COLO668 (cell line): ENCODE measurements around the gene CAGE1.

Experiments
- DNase-seq: peaks from one replicate; lab custom pipeline; 2025; ENCODE audit not compliant: unreplicated experiment; lab: John Stamatoyannopoulos, UW

CAGE1 gene

DNA sequence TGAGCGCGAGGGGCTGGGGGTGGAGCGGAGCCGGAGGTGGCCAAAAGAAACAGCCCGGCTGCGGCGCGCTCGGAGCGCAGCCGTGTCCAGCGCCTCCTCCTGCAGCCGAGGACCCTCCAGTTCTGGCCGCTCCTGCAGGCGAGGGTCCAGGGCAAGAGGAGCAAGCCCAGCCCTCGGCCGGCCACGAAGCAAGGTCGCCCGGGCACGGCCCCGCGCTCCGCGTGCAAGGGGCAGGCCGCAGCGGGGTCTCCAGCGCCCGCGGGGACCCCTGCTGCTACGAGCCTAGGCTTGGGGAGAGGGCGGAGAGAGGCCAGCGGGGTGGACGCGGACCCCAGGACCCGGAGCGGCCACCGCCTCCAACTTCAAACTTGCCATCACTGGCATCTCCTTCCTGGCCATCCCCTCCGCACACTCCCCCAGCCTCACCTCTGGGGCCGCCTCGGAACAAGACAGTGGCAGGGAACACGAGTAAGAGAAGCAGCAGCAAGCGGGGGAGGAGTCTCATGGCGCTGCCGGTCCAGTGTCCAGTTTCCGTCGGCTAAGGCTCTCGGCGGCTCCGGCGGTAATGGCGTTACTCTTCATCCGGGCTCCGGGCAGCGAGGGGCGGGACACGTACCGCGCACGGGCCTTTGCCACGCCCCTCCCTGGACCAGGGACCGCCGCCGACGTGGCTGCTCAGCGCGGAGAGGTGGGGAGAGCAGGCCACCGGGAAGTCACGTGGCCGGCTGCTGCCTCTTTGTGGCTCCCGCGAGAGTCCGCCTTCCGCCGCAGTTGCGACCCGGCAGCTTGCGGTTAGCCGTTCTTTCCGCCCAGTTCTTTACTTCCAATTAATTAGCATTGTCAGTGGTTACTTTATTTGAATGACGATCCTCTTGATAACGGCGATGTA is 76.7 kb downstream of the CAGE1 start, which contains the start of gene SSR1:
SSR1 (minus strand) TSS at position 584 of the 889 bp plus-strand sequence; CDS start at position 505, 79 bp downstream.
- DNase-seq, result peak; percentile 95

- no peak for DNase-seq
These were observed 77.5 kb downstream of the CAGE1 start for GRCh38 chr6:7311917-7312615.

DNA sequence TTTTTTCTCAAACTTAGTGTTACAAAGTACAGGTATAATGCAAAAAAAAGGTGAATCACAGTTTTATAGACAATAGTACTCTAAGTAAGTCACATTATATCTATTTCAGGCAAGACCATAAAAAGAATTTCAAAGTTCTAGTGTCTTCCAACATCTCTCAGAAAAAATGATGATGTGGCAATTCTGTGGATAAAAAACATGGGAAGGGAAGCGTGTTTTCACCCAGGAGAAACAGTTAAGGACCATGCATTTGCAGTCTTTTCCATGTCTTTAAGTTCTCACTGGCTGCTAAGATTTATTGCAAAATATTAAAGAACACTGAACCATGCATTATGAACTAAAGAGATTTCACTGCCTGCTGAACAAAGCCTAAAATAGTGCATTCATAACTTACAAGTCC is 78.4 kb downstream of the CAGE1 start:
- DNase-seq, result no peak

DNA sequence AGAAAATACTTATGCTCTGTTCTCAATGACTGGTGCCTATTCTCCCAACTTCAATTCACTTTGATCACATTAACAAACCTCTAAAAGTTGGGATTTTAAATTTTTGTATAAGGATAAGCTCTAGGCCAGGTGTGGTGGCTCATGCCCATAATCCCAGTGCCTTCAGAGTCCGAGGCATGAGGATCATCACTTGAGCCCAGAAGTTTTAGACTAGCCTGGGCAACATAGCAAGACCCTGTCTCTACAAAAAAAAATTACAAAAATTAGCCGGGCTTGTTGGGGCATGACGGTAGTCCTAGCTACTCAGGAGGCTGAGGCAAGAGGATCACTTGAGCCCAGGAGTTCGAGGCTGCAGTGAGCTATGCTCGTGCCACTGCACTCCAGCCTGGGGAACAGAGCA is 80.5 kb downstream of the CAGE1 start:
- no peak for DNase-seq

GRCh38 chr6:7307533-7307932 is 82.0 kb downstream of the CAGE1 start:
- no peak for DNase-seq

DNA sequence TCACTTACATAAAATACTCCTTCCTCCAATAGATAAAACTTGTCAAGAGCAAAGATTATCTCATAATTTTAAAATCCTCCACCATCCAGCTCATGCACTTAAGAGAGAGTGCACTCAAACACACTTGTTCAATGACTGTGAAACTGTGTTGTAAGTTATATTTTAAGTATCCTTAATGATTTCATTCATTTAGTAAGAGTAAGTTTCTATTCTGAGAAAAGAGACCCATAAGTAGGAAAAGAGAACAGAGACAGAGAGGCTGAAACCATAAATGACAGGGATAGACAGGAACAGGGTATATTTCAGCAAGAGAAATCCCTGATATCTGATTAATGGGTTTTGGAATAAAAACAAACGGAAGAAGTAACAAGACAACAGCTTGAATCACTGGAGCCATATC is 84.7 kb downstream of the CAGE1 start:
- no peak for DNase-seq

GRCh38 chr6:7301702-7302101 is 87.8 kb downstream of the CAGE1 start:
- DNase-seq, result no peak

GRCh38 chr6:7300926-7301325 is 88.6 kb downstream of the CAGE1 start:
- DNase-seq, result no peak

DNA sequence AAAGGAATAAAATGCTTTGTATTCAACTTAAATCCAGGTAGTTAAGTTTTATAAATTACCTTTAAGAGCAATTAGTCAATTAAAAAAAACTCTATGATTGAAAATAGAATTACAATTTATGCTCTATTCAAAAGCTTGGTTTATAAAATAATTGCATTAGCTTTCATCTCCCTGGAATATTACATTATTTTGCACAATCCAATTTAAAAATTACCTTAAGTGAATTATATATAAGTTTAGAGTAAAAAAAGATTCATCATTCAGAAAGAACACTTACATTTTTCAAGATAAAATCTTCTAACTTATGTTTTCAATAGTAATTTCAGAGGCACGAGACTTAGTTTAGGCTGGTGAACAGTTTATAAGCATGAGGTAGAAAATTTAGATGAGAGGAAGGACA is 91.4 kb downstream of the CAGE1 start:
- DNase-seq, result no peak

DNA sequence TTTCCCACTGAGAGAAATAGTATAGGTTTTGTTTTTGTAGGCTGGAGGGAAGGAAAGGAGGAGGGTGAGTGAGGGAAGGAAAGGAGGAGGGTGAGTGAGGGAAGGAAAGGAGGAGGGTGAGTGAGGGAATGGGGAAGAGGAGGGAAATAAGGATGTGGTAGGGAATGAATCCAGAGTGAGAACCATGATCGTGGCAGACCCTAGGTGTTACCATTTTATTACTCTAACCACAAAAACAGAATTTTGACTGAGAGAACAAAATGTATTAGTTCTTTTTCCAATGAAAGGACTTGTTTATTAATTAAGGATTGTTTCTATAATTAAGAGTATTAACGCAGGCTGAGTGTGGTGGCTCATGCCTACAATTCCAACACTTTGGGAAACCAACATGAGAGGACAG is 92.9 kb downstream of the CAGE1 start:
- DNase-seq, result no peak

DNA sequence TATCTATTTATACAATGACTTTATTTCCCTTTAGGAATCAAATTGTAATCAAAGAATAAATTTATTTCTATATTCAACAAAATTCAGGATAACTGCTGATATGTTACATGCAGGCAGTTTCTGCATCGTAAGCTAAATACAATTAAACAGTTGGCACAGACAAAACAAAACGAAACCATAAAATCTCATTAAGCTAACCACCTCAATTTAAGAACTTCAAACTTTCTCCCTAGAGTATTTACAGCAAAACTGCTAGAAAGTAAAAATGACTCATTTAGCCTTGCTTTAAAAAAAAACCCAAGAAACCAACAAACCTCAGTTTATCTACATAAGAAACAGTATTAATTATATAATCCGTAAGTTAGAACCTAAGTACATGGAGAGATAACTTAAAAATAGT is 93.6 kb downstream of the CAGE1 start:
- DNase-seq, result no peak

DNA sequence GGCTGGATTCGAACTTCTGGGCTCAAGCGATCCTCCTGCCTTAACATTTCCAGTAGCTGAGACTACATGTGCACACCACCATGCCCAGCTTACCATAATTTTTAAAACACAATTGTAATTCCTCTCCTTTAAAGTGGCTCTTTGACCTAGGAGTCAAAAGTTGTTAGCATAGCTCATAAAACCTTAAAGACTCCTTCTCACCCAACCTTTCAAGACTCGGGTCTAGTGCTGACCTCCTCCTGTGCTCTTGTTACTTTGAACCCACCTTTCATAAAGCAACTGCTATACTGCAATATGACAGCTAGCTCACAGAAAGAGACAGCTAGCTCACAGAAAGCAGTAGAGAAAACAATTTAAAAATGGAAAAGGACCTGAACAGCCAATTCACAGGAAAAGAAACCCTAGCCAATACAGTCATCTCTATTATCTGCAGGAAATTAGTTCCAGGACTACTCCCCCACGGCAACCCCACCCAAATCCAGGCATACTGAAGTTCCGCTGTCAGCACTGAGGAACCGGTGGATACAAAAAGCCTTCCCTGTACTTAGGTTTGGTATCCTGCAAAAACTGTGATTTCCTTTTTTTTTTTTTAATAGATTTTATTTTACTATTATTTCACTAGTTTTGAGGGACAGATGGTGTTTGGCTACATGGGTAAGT is 96.8 kb downstream of the CAGE1 start:
- no peak for DNase-seq

DNA sequence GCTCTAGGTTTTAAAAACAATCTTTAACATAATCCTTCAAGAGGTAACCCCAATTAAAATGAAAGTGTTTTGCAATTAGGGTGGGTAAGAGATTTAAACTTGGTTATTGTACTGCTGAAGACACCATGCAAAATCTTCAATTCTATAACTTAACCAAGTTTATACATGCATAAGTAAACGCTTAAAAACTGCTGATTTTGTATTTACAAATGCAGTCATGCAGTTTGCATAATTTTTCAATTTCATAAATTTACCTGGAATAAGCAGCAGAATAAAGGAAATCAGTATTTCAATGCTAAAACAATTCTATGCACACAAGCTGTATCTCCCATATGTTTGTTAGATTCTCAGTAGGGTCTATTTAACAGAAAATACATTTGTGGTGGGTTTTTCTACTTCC is 99.5 kb downstream of the CAGE1 start:
- DNase-seq, result no peak

DNA sequence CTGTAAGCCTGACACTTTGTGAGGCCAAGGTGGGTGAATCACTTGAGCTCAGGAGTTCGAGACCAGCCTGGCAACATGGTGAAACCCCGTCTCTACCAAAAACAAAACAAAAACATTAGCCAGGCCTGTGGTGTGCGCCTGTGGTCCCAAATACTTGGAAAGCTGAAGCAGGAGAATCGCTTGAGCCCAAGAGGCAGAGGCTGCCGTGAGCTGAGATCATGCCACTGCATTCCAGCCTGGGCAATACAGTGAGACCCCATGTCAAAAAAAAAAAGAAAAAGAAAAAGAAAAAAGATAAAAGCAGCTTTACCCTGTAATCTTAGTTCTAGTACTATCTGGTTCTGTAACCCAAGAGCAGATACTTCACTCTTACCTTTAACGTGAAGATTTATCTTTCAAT is 104.1 kb downstream of the CAGE1 start:
- no peak for DNase-seq

GRCh38 chr6:7283676-7284075 is 105.9 kb downstream of the CAGE1 start:
- no peak for DNase-seq

DNA sequence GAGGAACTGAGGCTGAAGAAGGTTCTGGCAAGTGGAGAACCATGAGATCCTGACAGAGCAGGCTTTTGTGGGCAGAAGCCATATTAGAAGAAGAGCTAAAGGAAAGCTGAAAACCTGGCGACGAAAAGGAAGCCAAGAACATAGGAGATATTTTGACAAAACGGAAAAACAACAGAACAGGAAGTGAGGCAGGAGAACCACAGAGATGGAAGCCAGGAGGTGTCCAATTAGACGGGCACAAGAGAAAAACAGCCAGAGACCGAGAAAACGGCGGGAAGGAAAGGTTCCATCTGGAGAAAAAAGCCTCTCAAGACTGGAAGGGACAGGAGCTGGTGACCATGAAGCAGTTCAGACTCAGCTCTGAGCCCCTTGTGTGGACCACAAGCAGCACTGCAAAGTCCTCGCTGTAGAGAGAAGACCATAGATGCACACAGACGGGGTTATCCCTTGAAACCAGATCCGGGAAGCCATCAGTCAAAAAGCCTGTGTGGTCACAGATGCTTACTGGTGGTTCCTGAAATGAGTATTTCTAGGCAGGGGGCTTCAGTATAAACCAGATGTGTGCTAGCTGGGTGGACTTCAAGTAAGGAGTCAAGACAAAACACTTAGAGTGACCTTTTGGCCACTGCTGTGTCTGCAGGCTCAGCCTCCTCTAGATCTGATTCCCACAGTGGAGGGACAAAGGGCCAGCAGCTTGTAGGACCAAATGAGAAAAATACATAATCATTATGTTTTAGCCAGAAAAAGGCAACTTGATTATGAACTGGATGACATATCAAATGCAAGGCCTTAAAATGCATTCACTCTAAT is 107.2 kb downstream of the CAGE1 start:
- no peak for DNase-seq
